SK-N-SH (cell line): ENCODE data around the gene SLC27A3.

ENCODE experiments used
- CTCF ChIP-seq: fragments of 200-600 bp; sonication (generic); IDR thresholded peaks from 2 replicates; pipeline ENCODE4 v1.6.1; 2017; ENCODE audit warnings: antibody characterized with exemption, mild to moderate bottlenecking, moderate library complexity
- EP300 ChIP-seq, 2 experiments: IDR thresholded peaks; 2 replicates each; pipeline versions ENCODE4 v1.4.0 to v1.6.1; 2012; ENCODE audit warnings: borderline replicate concordance in 1 of 2, low read depth in 1 of 2, low read length in 1 of 2
- EZH2phosphoT487 ChIP-seq: fragments of 200-600 bp; sonication (generic); IDR thresholded peaks from 2 replicates; pipeline ENCODE4 v1.6.1; 2017; ENCODE audit warnings: low read depth, mixed run types, mild to moderate bottlenecking, antibody characterized with exemption, moderate library complexity, borderline replicate concordance
- NFIC ChIP-seq: IDR thresholded peaks from 2 replicates; pipeline ENCODE4 v1.4.0; 2012; ENCODE audit warnings: borderline replicate concordance
- NRF1 ChIP-seq: IDR thresholded peaks from 2 replicates; pipeline ENCODE4 v1.6.1; 2012; ENCODE audit warnings: low read depth, mild to moderate bottlenecking, low read length
- POLR2AphosphoS5 ChIP-seq: IDR thresholded peaks from 2 replicates; pipeline ENCODE4 v1.6.1; 2012; ENCODE audit warnings: low read depth, low read length
- RAD21 ChIP-seq: IDR thresholded peaks from 2 replicates; pipeline ENCODE4 v1.6.1; 2012; ENCODE audit warnings: mild to moderate bottlenecking, low read length
- TF ChIP-seq, protein P1 (sequence below): IDR thresholded peaks from 2 replicates; pipeline ENCODE4 v1.4.0; 2012; ENCODE audit warnings: low read depth
- TF ChIP-seq, protein P2 (sequence below): IDR thresholded peaks from 2 replicates; pipeline ENCODE4 v1.6.1; 2012; ENCODE audit warnings: mild to moderate bottlenecking, low read depth, low read length, moderate library complexity

GRCh38 chr1:153804112-153804511 lies 28.9 kb downstream of the SLC27A3 start:
- TF ChIP-seq NRF1 (no peak), EZH2phosphoT487 (no peak), CTCF (no peak), RAD21 (no peak), NFIC (no peak), POLR2AphosphoS5 (no peak), EP300 (IDR thresholded peaks at IDR 0.05; ENCODE audit: borderline replicate concordance in 1 of 2, low read depth in 1 of 2, low read length in 1 of 2) (no peak)
- TF ChIP-seq, protein P1, sequence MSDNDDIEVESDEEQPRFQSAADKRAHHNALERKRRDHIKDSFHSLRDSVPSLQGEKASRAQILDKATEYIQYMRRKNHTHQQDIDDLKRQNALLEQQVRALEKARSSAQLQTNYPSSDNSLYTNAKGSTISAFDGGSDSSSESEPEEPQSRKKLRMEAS = no peak
- TF ChIP-seq, protein P2, sequence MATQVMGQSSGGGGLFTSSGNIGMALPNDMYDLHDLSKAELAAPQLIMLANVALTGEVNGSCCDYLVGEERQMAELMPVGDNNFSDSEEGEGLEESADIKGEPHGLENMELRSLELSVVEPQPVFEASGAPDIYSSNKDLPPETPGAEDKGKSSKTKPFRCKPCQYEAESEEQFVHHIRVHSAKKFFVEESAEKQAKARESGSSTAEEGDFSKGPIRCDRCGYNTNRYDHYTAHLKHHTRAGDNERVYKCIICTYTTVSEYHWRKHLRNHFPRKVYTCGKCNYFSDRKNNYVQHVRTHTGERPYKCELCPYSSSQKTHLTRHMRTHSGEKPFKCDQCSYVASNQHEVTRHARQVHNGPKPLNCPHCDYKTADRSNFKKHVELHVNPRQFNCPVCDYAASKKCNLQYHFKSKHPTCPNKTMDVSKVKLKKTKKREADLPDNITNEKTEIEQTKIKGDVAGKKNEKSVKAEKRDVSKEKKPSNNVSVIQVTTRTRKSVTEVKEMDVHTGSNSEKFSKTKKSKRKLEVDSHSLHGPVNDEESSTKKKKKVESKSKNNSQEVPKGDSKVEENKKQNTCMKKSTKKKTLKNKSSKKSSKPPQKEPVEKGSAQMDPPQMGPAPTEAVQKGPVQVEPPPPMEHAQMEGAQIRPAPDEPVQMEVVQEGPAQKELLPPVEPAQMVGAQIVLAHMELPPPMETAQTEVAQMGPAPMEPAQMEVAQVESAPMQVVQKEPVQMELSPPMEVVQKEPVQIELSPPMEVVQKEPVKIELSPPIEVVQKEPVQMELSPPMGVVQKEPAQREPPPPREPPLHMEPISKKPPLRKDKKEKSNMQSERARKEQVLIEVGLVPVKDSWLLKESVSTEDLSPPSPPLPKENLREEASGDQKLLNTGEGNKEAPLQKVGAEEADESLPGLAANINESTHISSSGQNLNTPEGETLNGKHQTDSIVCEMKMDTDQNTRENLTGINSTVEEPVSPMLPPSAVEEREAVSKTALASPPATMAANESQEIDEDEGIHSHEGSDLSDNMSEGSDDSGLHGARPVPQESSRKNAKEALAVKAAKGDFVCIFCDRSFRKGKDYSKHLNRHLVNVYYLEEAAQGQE = no peak
